Esophagus muscularis mucosa (tissue), 4 donors: ENCODE measurements around the gene RASL12. TPM values are rescaled to one million over a fixed set of nuclear protein-coding genes. Genes with fewer than 3 reads are reported as not detected.

Source experiments
- DNase-seq: peaks from one replicate; pipeline ENCODE4 v3.0.0-alpha.2; 2017; ENCODE audit errors: extremely low spot score
- H3K27ac ChIP-seq, 4 donors: fragments of 200-600 bp; sonication (generic); replicated peaks in 1 of 4; 1 replicate in 3 of 4; 2 replicates in 1 of 4; pipeline ENCODE4 v1.5.1; 2016 to 2019; ENCODE audit warnings: mild to moderate bottlenecking in 1 of 4
- H3K27me3 ChIP-seq, 4 donors: fragments of 200-600 bp; sonication (generic); one replicate each; pipeline versions ENCODE4 v1.5.1 to v1.6.0; 2016 to 2019
- H3K36me3 ChIP-seq, 4 donors: fragments of 200-600 bp; sonication (generic); one replicate each; pipeline ENCODE4 v1.5.1; 2016 to 2019
- H3K4me1 ChIP-seq, 4 donors: fragments of 200-600 bp; sonication (generic); one replicate each; pipeline ENCODE4 v1.5.1; 2016 to 2019
- H3K4me3 ChIP-seq, 4 donors: fragments of 200-600 bp; sonication (generic); 1 replicate in 2 of 4; 2 replicates in 2 of 4; pipeline ENCODE4 v1.5.1; 2016 to 2019; ENCODE audit warnings: mild to moderate bottlenecking in 4 of 4, moderate library complexity in 1 of 4
- H3K9me3 ChIP-seq, 4 donors: fragments of 200-600 bp; sonication (generic); 1 replicate in 3 of 4; 2 replicates in 1 of 4; pipeline ENCODE4 v1.5.1; 2016 to 2019
- EP300 ChIP-seq: sonication (generic); formaldehyde crosslinking; IDR thresholded peaks from one replicate; pipeline ENCODE4 v1.6.1; 2017; ENCODE audit warnings: antibody characterized with exemption
- POLR2A ChIP-seq: fragments of 450-650 bp; IDR thresholded peaks from one replicate; pipeline ENCODE4 v1.6.1; 2017; ENCODE audit warnings: antibody characterized with exemption, moderate library complexity, mild to moderate bottlenecking, low read depth
- POLR2AphosphoS5 ChIP-seq, 2 donors: sonication (generic); formaldehyde crosslinking; IDR thresholded peaks; one replicate each; pipeline ENCODE4 v1.6.1; 2017; ENCODE audit warnings: antibody characterized with exemption in 2 of 2
- WGBS: methylation state at CpG from one replicate; pipeline ENCODE4 v1.1.5; 2018; 5-methylcytosine and 5-hydroxymethylcytosine counted together
- intact Hi-C: fragments of 100-400 bp; cut with DNase I; formaldehyde crosslinking; loops from one replicate; pipeline ENCODE4 v1.15.1; 2023
- total RNA-seq, 4 donors: library from RNA; depleted of rRNA; stranded (reverse); fragments of >200 nt; gene quantifications; one replicate each; pipeline versions ENCODE4 v1.1.0 to v1.2.1, GENCODE V29; 2016
- TF ChIP-seq, protein P1 (sequence below), 3 experiments: fragments of 200-600 bp in 2 of 3; fragments of 450-650 bp in 1 of 3; sonication (generic) in 2 of 3; IDR thresholded peaks; one replicate each; pipeline ENCODE4 v1.5.1; 2017 to 2019; ENCODE audit warnings: antibody characterized with exemption in 3 of 3, mild to moderate bottlenecking in 2 of 3, moderate library complexity in 1 of 3

RASL12 gene
- total RNA-seq, 4 donors from 2014 or later = 123 to 216 (median 198) TPM

DNA sequence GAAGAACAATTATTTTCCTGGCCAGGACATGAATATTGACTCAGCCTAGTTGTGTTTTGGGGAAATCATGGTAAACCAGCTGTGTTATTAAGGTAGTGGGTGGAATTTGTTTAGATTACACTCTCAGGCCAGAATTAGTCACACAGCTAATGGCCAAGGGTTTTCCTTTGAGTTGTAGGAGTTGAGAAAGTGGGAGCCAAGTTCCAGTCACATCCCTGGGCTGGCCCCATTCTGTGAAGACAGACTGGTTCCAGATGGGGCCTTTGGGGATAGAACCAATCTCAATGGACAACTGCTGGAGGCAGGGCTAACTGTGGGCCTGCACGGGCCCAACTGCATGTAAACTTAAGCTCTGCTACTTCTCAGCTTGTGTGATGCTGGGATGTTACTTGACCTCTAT, 1.4 kb upstream of the RASL12 start:
- intact Hi-C loops = no loop called here
- H3K27ac ChIP-seq = peak overlapping the region; percentile 95 to 98 (median 96)
- peaks cover 67 to 77% (median 74%) of the 10 kb centered on the region in 4 donors for H3K4me1 ChIP-seq
- WGBS = 25% methylated on average over 1 of the region's 1 CpG
- TF ChIP-seq POLR2A (no peak), POLR2AphosphoS5 (IDR thresholded peaks at IDR 0.05) (peak; percentile 56 to 66), EP300 (no peak)
- TF ChIP-seq, protein P1, sequence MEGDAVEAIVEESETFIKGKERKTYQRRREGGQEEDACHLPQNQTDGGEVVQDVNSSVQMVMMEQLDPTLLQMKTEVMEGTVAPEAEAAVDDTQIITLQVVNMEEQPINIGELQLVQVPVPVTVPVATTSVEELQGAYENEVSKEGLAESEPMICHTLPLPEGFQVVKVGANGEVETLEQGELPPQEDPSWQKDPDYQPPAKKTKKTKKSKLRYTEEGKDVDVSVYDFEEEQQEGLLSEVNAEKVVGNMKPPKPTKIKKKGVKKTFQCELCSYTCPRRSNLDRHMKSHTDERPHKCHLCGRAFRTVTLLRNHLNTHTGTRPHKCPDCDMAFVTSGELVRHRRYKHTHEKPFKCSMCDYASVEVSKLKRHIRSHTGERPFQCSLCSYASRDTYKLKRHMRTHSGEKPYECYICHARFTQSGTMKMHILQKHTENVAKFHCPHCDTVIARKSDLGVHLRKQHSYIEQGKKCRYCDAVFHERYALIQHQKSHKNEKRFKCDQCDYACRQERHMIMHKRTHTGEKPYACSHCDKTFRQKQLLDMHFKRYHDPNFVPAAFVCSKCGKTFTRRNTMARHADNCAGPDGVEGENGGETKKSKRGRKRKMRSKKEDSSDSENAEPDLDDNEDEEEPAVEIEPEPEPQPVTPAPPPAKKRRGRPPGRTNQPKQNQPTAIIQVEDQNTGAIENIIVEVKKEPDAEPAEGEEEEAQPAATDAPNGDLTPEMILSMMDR (IDR thresholded peaks at IDR 0.05) = no peak
- no peak overlapping the region for H3K4me3 ChIP-seq
- H3K36me3 ChIP-seq = peaks cover 0 to 2% (median 0%) of the 10 kb centered on the region in 4 donors
- no peak for DNase-seq
- no peaks in the 10 kb centered on the region for H3K27me3 ChIP-seq
- no peaks in the 10 kb centered on the region for H3K9me3 ChIP-seq

DNA sequence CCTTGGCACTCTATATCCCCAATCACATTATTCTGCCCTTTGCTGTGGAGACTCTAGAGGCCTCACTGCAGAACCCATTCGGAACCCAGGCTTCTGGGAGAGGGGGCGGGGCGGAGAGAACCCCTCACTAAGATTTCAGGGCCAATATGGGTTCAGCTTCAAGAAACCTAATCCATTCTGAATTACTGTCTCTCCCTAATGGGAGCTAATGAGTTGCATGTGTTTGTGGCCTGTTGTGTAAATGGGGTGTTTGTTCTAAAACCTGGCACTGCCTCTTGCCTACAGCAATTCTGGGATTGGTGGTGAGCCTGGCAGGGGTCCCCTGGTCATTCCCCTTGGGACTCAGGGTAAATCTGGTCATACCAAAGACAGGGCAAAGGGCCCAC, 605 bp upstream of the RASL12 start:
- H3K4me3 ChIP-seq = peak overlapping the region; percentile 70 to 83 (median 79)
- H3K27ac ChIP-seq = peak overlapping the region; percentile 95 to 98 (median 96)
- H3K9me3 ChIP-seq = no peaks in the 10 kb centered on the region
- WGBS = 73% methylated on average over 3 of the region's 3 CpGs
- H3K4me1 ChIP-seq = peaks cover 70 to 85% (median 82%) of the 10 kb centered on the region in 4 donors
- intact Hi-C loops = no loop called here
- H3K27me3 ChIP-seq = no peaks in the 10 kb centered on the region
- DNase-seq = no peak
- H3K36me3 ChIP-seq = peaks cover 0 to 4% (median 0%) of the 10 kb centered on the region in 4 donors
- TF ChIP-seq EP300 (no peak), POLR2AphosphoS5 (IDR thresholded peaks at IDR 0.05) (no peak), POLR2A (no peak)
- TF ChIP-seq, protein P1 (IDR thresholded peaks at IDR 0.05) = no peak

DNA sequence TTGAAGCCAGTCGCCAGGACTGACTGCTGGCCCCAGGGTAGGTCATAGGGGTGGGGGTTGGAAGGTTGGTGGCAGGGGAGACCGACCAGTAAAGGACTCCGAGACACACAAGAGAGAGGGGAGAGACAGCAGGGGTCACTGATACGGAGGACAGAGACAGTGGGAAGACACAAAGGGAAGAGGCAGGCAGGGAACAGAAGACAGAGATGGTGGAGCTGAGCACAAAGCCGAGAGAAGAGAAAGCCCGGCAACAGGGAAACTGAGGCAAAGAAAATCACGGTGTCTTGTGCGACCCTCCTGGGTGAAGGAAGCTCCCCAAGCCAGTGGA, 510 bp downstream of the RASL12 start:
- H3K9me3 ChIP-seq = no peaks in the 10 kb centered on the region
- WGBS = 16% methylated on average over 8 of the region's 8 CpGs
- no peak for TF ChIP-seq POLR2A
- TF ChIP-seq, protein P1 (IDR thresholded peaks at IDR 0.05) = no peak
- no peak for TF ChIP-seq POLR2AphosphoS5 (IDR thresholded peaks at IDR 0.05)
- no peak for TF ChIP-seq EP300
- peak overlapping the region; percentile 70 to 83 (median 79) for H3K4me3 ChIP-seq
- H3K27me3 ChIP-seq = no peaks in the 10 kb centered on the region
- H3K27ac ChIP-seq = peak overlapping the region; percentile 95 to 98 (median 96)
- peaks cover 70 to 91% (median 87%) of the 10 kb centered on the region in 4 donors for H3K4me1 ChIP-seq
- no peak for DNase-seq
- peaks cover 0 to 4% (median 0%) of the 10 kb centered on the region in 4 donors for H3K36me3 ChIP-seq
- intact Hi-C loops = no loop called here

DNA sequence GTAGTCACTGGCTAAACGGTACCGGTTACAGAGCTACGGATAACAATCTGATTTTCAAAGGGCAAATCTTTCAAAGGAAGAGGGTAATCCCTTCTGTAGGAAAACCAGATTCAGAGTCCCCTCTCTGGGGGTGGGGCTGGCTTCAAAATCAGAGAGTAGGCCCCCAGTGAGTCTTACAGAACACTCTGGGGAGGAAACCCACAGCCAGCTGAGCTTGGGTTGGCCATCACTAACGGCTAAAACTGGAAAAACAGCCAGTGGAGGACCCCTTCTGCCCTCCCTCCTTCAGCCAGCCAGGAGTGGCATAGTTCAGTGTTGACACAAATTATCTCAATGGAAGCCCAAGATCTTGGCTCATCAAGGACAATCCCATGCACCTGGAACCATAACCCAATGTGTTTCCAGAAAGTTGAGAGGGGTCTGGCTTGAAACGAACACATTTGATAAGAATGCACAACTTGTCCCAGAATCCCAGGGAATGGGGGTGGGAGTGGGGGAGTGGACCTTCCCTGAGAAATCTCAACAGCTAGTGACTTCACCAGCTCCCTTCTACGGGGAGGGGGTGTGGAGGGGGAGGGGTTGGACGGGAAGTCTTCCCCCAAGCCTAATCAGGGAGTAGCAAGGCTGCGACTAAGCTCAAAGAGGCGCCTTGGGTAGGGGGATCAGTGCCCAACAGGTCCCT, 1.0 kb downstream of the RASL12 start:
- Histone ChIP-seq H3K27ac (peak overlapping the region; percentile 95 to 98 (median 96)), H3K4me3 (peak overlapping the region; percentile 70 to 83 (median 79)), H3K9me3 (no peaks in the 10 kb centered on the region), H3K27me3 (no peaks in the 10 kb centered on the region), H3K4me1 (peaks cover 69 to 91% (median 87%) of the 10 kb centered on the region in 4 donors), H3K36me3 (peaks cover 0 to 4% (median 0%) of the 10 kb centered on the region in 4 donors)
- intact Hi-C loops = no loop called here
- DNase-seq = no peak
- WGBS = 25% methylated on average over 8 of the region's 9 CpGs
- TF ChIP-seq, protein P1 (IDR thresholded peaks at IDR 0.05) = no peak
- peak; percentile 26 to 58 for TF ChIP-seq POLR2AphosphoS5 (IDR thresholded peaks at IDR 0.05)
